ENCODE measurements around the gene TMEM106C.

The TMEM106C gene

DNA sequence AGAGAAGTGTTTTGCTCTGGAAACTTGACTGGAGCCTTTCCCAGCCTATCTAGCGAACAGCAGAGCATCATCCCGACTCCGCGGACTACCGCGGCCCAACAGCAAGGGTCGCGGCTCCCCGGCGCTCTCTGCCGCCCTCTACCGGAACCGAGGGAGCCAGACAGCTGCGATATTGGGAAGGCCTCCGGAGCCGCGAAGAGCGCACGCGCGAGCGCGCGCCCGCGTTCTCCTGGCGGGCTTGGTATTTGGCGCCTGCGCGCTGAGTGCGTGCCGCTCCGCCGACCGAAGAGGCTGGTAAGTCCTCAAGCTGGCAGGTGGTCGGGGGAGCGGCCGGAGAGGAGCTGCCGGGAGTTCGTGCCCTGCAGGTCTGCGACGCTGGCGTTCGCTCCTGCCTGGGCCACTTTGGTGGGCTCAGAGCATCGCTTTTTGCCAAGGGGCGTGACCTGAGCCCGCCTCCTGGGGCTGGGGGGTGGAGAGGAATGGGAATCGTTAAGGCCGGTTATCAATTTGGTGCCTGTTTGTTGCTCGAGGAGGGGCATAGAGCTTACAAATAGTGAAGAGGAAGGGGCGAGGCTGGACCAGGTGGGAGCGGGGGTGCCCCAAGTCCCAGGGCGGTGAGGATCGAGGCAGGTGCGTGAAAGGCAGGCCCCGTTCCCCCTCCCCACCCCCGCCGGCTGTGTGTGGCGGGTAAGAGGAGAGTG lies at the start of gene TMEM106C:
Gene TMEM106C (plus strand): TSS at position 257 of the 701 bp plus-strand sequence. CDS start 641 bp downstream, outside the sequence.
- FAIRE-seq, result peak; percentile 70

- no peak for FAIRE-seq
Observed at GRCh38 chr12:47920913-47921312, 42.5 kb upstream of the TMEM106C start.

- FAIRE-seq, result no peak
Observed at GRCh38 chr12:47921907-47922306, 41.5 kb upstream of the TMEM106C start.

GRCh38 chr12:47927346-47927745 lies 36.0 kb upstream of the TMEM106C start:
- FAIRE-seq, result no peak

- no peak for FAIRE-seq
Observed at GRCh38 chr12:47930634-47931033, 32.8 kb upstream of the TMEM106C start.

DNA sequence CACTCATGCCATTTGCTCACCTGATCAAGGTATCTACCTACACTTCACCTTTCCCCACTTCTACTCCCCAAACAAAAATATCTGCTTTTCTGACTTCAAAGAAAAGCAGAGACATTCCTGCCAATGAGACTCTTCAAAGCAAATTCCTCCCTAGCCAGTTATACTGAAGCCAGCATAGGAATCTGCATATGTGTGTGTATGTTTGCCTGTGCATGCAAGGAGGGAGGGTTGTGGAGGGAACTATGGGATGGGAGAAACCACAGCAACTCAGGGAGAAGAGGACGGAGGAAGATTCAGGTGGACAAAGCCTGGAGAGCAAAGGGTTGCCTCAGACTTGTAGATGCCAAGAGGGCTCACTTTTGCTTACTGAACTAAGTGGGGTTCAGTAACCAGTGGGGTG lies 32.2 kb upstream of the TMEM106C start:
- FAIRE-seq, result no peak

- FAIRE-seq, result no peak
Observed at GRCh38 chr12:47935184-47935583, 28.2 kb upstream of the TMEM106C start.

GRCh38 chr12:47938093-47938492 lies 25.3 kb upstream of the TMEM106C start:
- FAIRE-seq, result no peak

GRCh38 chr12:47938594-47938993 lies 24.8 kb upstream of the TMEM106C start:
- FAIRE-seq, result no peak

DNA sequence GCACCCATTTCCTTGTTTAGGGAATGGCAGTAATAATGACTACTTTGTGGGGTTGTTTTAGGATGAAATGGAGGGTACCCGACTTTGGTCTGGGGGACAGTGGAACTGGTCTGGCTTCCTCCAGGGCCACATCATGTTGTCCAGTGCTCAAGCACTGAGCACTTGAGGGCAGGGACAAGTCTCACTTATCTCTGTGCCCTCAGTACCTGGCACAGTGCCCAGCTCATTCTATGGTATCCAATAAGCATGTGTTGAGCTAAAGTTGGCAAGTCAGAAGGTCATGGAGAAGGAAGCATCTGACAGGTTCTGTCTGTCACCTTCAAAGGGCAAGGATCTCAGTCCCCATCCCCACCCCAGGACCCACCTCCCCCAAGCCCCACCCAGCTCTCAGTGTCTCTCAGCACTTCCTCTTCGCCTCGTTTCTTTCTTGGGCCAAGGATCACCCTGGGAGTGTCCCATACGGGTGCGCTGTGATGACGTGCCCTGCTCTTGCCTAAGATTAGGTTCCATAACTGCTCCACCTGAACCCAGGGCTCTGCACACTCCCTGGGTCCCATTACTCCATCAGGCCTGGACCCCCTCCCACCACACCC lies 24.3 kb upstream of the TMEM106C start:
- FAIRE-seq, result no peak

DNA sequence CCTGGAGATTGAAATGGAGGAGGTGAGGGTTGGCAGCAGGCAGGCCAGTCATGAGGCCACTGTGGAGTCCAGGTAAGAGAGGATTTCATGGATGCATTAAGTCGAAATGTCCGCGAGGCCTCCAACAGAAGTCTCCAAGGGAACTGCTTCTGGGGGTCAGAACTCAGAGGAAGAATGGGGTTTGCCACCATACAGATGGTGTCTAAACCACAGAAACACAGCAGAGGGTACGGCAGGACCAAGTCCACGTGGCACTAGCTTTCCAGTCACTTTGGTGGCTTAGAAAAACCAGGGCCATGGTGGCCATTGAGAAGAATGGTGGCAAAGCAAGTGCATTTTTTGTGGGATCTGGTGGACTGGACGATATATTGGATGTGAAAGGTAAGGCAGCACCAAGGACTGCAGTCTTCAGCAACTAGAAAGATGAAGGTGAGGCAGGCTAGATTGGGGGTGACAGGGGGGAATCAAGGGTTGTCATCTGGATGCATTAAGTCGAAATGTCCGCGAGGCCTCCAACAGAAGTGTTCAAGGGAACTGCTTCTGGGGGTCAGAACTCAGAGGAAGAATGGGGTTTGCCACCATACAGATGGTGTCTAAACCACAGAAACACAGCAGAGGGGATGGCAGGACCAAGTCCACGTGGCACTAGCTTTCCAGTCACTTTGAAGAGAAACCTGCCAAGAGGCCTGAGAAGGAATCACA lies 22.5 kb upstream of the TMEM106C start:
- no peak for FAIRE-seq

GRCh38 chr12:47941475-47941780 lies 22.0 kb upstream of the TMEM106C start:
- no peak for FAIRE-seq

DNA sequence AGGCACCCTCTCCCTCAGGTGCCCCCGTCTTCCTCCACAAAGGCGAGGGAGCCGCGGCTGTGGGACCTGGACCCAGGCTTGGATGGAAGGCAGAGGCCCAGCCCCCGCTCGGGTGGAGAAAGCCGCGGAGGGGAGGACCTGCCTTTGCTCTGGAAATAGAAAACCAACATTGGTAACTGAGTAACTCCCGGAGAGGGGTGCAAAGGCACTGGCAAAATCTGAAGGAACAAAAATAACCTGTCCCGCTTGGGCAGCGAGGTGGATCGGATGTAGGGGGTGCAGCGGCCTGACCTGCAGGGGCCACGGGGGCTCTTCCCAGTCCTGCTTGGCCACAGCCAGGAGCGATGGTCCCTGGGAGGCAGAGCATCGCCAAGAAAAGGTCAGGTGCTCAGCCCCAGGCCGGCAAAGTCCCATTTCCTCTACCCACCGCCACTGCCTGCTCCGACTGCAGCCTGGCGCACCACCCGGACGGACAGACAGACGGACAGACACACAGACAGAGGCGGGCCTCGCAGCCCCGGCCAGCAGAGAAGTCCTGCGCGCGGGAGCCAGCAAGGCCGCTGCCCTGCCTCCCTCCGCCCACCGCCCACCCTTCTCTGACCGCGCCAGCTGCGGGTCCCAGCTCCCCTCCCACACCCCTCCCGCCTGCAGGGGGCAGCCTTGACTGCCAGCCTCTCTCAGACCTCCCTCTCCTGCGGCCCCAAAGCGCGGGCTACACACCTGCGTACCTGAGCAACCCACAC lies 21.4 kb upstream of the TMEM106C start:
- FAIRE-seq, result no peak

DNA sequence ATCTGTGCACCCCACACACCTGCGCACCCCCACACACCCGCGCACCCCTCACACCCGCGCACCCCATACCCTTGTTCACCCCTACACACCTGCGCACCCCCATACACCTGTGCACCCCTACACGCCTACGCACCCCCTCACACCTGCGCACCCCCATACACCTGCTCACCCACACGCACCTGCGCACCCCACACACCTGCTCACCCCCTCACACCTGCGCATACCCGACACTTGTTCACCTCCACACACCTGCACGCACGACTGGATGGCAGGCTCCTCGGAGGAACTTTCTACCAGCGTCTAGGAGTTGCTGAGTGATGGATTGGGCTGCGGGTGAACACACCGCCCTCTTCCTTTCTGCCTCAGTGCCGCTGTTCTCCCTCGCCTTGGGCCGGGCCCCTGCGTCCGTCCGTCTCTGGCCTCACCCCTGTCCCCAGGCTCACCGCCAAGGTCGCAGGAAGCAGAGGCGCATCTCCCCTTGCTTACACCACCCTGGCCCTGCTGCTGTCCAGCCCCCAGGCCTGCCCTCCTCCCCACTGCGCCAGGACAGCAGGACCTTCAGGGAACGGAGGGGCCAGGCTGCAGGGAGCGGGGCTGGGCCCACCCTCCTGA lies 20.7 kb upstream of the TMEM106C start:
- no peak for FAIRE-seq

- FAIRE-seq, result no peak
Observed at GRCh38 chr12:47943623-47944340, 19.6 kb upstream of the TMEM106C start.

GRCh38 chr12:47944685-47945340 lies 18.6 kb upstream of the TMEM106C start:
- FAIRE-seq, result no peak

- FAIRE-seq, result no peak
Observed at GRCh38 chr12:47945341-47945728, 18.1 kb upstream of the TMEM106C start.

- FAIRE-seq, result no peak
Observed at GRCh38 chr12:47946413-47947323, 16.7 kb upstream of the TMEM106C start.

DNA sequence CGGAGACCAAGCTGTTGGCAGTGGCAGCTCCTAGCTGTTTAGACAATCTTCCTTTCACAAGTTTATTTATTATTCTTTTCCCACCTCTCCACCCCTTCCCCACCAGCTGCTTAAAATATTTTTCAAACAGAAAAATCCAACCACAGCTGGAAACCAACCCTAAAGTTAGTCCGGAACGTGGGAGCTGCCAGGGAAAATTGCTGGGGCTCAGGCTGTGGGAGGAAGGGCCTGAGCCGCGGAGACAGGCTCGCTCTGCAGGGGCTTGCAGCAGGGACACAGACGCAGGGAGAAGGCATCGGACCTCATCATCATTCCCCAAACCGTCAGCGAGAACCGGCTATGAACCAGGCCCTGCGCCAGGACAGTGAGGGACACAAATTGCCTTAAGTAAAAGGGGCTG lies 16.1 kb upstream of the TMEM106C start:
- no peak for FAIRE-seq

- FAIRE-seq, result no peak
Observed at GRCh38 chr12:47949441-47950341, 13.7 kb upstream of the TMEM106C start.
